K562 (cell line): ENCODE data around the gene TNFRSF6B. TPM values are rescaled to one million over a fixed set of nuclear protein-coding genes. Genes with fewer than 3 reads are reported as not detected.

Experiments used
- ARID2 ChIP-seq: fragments of 450-650 bp; IDR thresholded peaks from 2 replicates; pipeline ENCODE4 v1.6.1; 2017; ENCODE audit warnings: antibody characterized with exemption, mild to moderate bottlenecking
- CCNT2 ChIP-seq: IDR thresholded peaks from 2 replicates; pipeline ENCODE4 v1.6.1; 2011; ENCODE audit warnings: borderline replicate concordance, low read depth, mild to moderate bottlenecking, moderate library complexity, mixed read lengths, low read length; ENCODE audit not compliant: insufficient read length; ENCODE audit errors: extremely low read depth
- ETV5 ChIP-seq: sonication (generic); formaldehyde crosslinking; IDR thresholded peaks from 2 replicates; pipeline ENCODE4 v1.4.0; 2020; ENCODE audit warnings: low read depth, mild to moderate bottlenecking, missing genetic modification reagents
- HOMEZ ChIP-seq: fragments of 250-450 bp; sonication (Bioruptor Pico); IDR thresholded peaks from 2 replicates; pipeline ENCODE4 v1.4.0; 2020; ENCODE audit warnings: mild to moderate bottlenecking, moderate library complexity
- NR1H2 ChIP-seq: sonication (generic); formaldehyde crosslinking; IDR thresholded peaks from 2 replicates; pipeline ENCODE4 v1.4.0; 2020; ENCODE audit warnings: mild to moderate bottlenecking, missing genetic modification reagents
- POLR2AphosphoS5 ChIP-seq: IDR thresholded peaks from 2 replicates; pipeline ENCODE4 v1.6.1; 2011; ENCODE audit warnings: mild to moderate bottlenecking, low read depth, low read length, moderate library complexity; ENCODE audit not compliant: control insufficient read depth, insufficient read depth
- SMARCB1 ChIP-seq: IDR thresholded peaks from 2 replicates; pipeline ENCODE4 v1.6.1; 2011; ENCODE audit warnings: improper control_type of control experiment, low read depth; ENCODE audit not compliant: insufficient read length
- STAG1 ChIP-seq: sonication (generic); formaldehyde crosslinking; IDR thresholded peaks from 2 replicates; pipeline ENCODE4 v1.5.0; 2020; ENCODE audit warnings: missing genetic modification reagents, borderline replicate concordance
- ZNF124 ChIP-seq: sonication (generic); formaldehyde crosslinking; IDR thresholded peaks from 2 replicates; pipeline ENCODE4 v1.8.1; 2022; ENCODE audit warnings: missing genetic modification reagents
- ZNF512 ChIP-seq: IDR thresholded peaks from 2 replicates; pipeline ENCODE4 v1.6.1; 2016; ENCODE audit warnings: missing genetic modification characterization, missing compliant biosample characterization
- ZNF586 ChIP-seq: fragments of 450-650 bp; formaldehyde crosslinking; conservative IDR thresholded peaks from 2 replicates; pipeline ENCODE4 v1.4.0; 2020; ENCODE audit warnings: mild to moderate bottlenecking, moderate library complexity
- ZNF655 ChIP-seq: fragments of 250-450 bp; sonication (Bioruptor Pico); IDR thresholded peaks from 2 replicates; pipeline ENCODE4 v1.5.0; 2021
- polyA plus RNA-seq, 8 experiments: library from polyadenylated mRNA; depleted of rRNA in 4 of 8; stranded (reverse) in 5 of 8; unstranded in 3 of 8; fragments of >200 nt; fragmentation: Nextera tagmentation in 2 of 8; fragmentation: Illumina TruSeq in 1 of 8; extraction: Ambion mirVana in 2 of 8; extraction: Trizol in 1 of 8; gene quantifications; 2 replicates each; pipeline versions ENCODE4 v1.2.1 to v1.2.3, GENCODE V29; 2011 to 2014; ENCODE audit warnings: inconsistent platforms in 1 of 8, missing spikeins in 1 of 8
- total RNA-seq, 7 experiments: library from RNA; depleted of rRNA in 6 of 7; stranded (reverse); fragments of >200 nt in 6 of 7; fragmentation: Illumina TruSeq in 2 of 7; extraction: Trizol in 2 of 7; gene quantifications; 2 replicates each; pipeline versions ENCODE4 v1.2.1 to v1.2.3, GENCODE V29; 2011 to 2021; ENCODE audit warnings: low replicate concordance in 1 of 7
- TF ChIP-seq, protein P1 (sequence below): fragments of 250-450 bp; sonication (Bioruptor Pico); IDR thresholded peaks from 2 replicates; pipeline ENCODE4 v1.8.0; 2021; ENCODE audit warnings: mild to moderate bottlenecking, moderate library complexity
- TF ChIP-seq, protein P2 (sequence below), 2 experiments: fragments of 450-650 bp in 1 of 2; IDR thresholded peaks; 2 replicates each; pipeline ENCODE4 v1.6.1; 2011 to 2017; ENCODE audit warnings: low read depth in 2 of 2, antibody characterized with exemption in 1 of 2, borderline replicate concordance in 1 of 2, low read length in 1 of 2, mild to moderate bottlenecking in 1 of 2, mixed read lengths in 1 of 2; ENCODE audit not compliant: control insufficient read depth in 1 of 2
- TF ChIP-seq, protein P3 (sequence below): fragments of 450-650 bp; IDR thresholded peaks from 2 replicates; pipeline ENCODE4 v1.6.1; 2016

The TNFRSF6B gene
- total and polyA plus RNA-seq, 9 of the 15 experiments (the other 6 are each of a cell fraction or from before 2014, with no cell fraction given), result 0.10 to 3.5 (median 0.32) TPM; not detected in 6

DNA sequence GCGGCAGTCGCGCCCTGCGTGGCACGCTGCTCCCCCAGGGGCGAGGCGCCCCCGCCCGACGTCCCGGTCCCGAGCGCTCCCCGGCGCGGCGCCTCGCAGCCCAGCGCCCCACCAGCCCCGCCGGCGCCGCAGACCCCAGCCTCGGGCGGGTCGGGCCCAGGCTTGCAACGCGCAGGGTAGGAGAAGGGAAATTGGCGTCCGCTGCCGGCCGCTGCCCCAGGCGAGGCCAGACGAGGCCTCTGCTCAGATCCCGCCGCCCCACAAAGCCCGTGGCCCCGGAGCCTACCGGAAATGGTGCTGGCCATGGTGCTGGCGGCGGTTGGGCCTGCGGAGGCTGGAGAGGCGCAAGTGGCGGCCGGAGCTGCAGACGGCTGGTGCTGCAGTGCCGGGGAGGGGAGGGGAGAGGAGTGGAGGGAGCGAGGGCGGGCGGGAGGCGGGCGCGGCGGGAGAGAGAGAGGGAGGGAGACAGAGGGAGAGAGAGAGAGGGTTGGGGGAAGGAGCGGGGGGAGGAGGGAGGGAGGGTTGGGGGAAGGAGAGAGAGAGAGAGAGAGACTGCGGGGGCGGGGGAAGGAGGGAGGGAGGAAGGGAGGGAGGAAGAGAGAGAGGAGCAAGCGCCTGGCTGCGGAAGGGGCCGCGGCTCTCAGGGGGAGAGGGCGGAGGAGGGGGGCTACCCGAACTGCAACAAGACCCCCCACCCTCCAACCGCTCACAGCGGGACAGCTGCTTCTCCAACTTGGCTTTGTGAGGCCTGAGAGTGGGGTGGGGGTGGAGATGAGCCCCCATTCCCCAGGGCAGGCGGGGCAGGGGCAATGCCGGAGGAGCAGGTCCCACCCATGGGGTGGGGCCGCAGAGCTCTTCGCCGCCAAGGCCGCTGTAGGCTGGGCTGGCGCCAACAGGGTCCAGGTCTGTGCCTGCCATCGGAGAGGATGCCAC lies 43.1 kb upstream of the TNFRSF6B start, which contains the start of gene STMN3 (continued):
- TF ChIP-seq STAG1 (CRISPR knock-in tag), result no peak; the same call in 1 of the 2 replicates
- TF ChIP-seq ZNF586, result no peak
- no peak for TF ChIP-seq NR1H2 (CRISPR knock-in tag)
- TF ChIP-seq ARID2, result no peak
- peak; percentile 53 for TF ChIP-seq CCNT2
- TF ChIP-seq, protein P1, sequence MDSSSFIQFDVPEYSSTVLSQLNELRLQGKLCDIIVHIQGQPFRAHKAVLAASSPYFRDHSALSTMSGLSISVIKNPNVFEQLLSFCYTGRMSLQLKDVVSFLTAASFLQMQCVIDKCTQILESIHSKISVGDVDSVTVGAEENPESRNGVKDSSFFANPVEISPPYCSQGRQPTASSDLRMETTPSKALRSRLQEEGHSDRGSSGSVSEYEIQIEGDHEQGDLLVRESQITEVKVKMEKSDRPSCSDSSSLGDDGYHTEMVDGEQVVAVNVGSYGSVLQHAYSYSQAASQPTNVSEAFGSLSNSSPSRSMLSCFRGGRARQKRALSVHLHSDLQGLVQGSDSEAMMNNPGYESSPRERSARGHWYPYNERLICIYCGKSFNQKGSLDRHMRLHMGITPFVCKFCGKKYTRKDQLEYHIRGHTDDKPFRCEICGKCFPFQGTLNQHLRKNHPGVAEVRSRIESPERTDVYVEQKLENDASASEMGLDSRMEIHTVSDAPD (CRISPR knock-in tag), result no peak
- peak; percentile 96 for TF ChIP-seq ETV5 (CRISPR knock-in tag)
- no peak for TF ChIP-seq ZNF124 (CRISPR knock-in tag)
- TF ChIP-seq POLR2AphosphoS5, result peak; percentile 58; the same call in 1 of the 2 replicates
- TF ChIP-seq HOMEZ (CRISPR knock-in tag), result no peak
- TF ChIP-seq, protein P2, sequence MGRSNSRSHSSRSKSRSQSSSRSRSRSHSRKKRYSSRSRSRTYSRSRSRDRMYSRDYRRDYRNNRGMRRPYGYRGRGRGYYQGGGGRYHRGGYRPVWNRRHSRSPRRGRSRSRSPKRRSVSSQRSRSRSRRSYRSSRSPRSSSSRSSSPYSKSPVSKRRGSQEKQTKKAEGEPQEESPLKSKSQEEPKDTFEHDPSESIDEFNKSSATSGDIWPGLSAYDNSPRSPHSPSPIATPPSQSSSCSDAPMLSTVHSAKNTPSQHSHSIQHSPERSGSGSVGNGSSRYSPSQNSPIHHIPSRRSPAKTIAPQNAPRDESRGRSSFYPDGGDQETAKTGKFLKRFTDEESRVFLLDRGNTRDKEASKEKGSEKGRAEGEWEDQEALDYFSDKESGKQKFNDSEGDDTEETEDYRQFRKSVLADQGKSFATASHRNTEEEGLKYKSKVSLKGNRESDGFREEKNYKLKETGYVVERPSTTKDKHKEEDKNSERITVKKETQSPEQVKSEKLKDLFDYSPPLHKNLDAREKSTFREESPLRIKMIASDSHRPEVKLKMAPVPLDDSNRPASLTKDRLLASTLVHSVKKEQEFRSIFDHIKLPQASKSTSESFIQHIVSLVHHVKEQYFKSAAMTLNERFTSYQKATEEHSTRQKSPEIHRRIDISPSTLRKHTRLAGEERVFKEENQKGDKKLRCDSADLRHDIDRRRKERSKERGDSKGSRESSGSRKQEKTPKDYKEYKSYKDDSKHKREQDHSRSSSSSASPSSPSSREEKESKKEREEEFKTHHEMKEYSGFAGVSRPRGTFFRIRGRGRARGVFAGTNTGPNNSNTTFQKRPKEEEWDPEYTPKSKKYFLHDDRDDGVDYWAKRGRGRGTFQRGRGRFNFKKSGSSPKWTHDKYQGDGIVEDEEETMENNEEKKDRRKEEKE (IDR thresholded peaks at IDR 0.05; ENCODE audit: borderline replicate concordance in 1 of 2, control insufficient read depth in 1 of 2, low read depth in 2 of 2, low read length in 1 of 2), result no peak
- no peak for TF ChIP-seq ZNF512 (tag)
- TF ChIP-seq, protein P3, sequence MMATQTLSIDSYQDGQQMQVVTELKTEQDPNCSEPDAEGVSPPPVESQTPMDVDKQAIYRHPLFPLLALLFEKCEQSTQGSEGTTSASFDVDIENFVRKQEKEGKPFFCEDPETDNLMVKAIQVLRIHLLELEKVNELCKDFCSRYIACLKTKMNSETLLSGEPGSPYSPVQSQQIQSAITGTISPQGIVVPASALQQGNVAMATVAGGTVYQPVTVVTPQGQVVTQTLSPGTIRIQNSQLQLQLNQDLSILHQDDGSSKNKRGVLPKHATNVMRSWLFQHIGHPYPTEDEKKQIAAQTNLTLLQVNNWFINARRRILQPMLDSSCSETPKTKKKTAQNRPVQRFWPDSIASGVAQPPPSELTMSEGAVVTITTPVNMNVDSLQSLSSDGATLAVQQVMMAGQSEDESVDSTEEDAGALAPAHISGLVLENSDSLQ, result no peak
- TF ChIP-seq SMARCB1, result no peak
- no peak for TF ChIP-seq ZNF655 (CRISPR knock-in tag)
